Activated CD8-positive, alpha-beta memory T cell treated with anti-CD3 and anti-CD28 coated beads for 24 hours (primary cell): ENCODE data around the gene OR2AE1.

Experiments
- DNase-seq: peaks from one replicate; pipeline ENCODE4 v3.0.0-alpha.2; 2020

OR2AE1 gene

GRCh38 chr7:99855236-99855635 is 21.6 kb downstream of the OR2AE1 start:
- no peak for DNase-seq

- no peak for DNase-seq
Measured at GRCh38 chr7:99848420-99849216, 28.2 kb downstream of the OR2AE1 start.

- no peak for DNase-seq
Measured at GRCh38 chr7:99844328-99844727, 32.5 kb downstream of the OR2AE1 start.

- no peak for DNase-seq
Measured at GRCh38 chr7:99843808-99844207, 33.0 kb downstream of the OR2AE1 start.

- no peak for DNase-seq
Measured at GRCh38 chr7:99842926-99843325, 33.9 kb downstream of the OR2AE1 start.

GRCh38 chr7:99840136-99840869 is 36.5 kb downstream of the OR2AE1 start:
- DNase-seq: no peak

- no peak for DNase-seq
Measured at GRCh38 chr7:99839287-99840021, 37.4 kb downstream of the OR2AE1 start.

GRCh38 chr7:99837649-99838361 is 39.0 kb downstream of the OR2AE1 start:
- DNase-seq: no peak

- no peak for DNase-seq
Measured at GRCh38 chr7:99835189-99835588, 41.6 kb downstream of the OR2AE1 start.

GRCh38 chr7:99834382-99834781 is 42.5 kb downstream of the OR2AE1 start:
- DNase-seq: no peak

GRCh38 chr7:99833289-99833877 is 43.5 kb downstream of the OR2AE1 start:
- DNase-seq: no peak

- DNase-seq: no peak
Measured at GRCh38 chr7:99831595-99831994, 45.2 kb downstream of the OR2AE1 start.

- no peak for DNase-seq
Measured at GRCh38 chr7:99829524-99830160, 47.2 kb downstream of the OR2AE1 start.

- DNase-seq: no peak
Measured at GRCh38 chr7:99828811-99829210, 48.0 kb downstream of the OR2AE1 start.

- DNase-seq: no peak
Measured at GRCh38 chr7:99827040-99827778, 49.6 kb downstream of the OR2AE1 start.
